Fibroblast of skin of left biceps (primary cell): Measurements from ENCODE around the gene GDF9.

Experiments used
- DNase-seq, 2 experiments: peaks; one replicate each; pipeline ENCODE4 v3.0.0-alpha.2; 2013; ENCODE audit warnings: low read depth in 2 of 2

Gene GDF9, protein sequence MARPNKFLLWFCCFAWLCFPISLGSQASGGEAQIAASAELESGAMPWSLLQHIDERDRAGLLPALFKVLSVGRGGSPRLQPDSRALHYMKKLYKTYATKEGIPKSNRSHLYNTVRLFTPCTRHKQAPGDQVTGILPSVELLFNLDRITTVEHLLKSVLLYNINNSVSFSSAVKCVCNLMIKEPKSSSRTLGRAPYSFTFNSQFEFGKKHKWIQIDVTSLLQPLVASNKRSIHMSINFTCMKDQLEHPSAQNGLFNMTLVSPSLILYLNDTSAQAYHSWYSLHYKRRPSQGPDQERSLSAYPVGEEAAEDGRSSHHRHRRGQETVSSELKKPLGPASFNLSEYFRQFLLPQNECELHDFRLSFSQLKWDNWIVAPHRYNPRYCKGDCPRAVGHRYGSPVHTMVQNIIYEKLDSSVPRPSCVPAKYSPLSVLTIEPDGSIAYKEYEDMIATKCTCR

DNA sequence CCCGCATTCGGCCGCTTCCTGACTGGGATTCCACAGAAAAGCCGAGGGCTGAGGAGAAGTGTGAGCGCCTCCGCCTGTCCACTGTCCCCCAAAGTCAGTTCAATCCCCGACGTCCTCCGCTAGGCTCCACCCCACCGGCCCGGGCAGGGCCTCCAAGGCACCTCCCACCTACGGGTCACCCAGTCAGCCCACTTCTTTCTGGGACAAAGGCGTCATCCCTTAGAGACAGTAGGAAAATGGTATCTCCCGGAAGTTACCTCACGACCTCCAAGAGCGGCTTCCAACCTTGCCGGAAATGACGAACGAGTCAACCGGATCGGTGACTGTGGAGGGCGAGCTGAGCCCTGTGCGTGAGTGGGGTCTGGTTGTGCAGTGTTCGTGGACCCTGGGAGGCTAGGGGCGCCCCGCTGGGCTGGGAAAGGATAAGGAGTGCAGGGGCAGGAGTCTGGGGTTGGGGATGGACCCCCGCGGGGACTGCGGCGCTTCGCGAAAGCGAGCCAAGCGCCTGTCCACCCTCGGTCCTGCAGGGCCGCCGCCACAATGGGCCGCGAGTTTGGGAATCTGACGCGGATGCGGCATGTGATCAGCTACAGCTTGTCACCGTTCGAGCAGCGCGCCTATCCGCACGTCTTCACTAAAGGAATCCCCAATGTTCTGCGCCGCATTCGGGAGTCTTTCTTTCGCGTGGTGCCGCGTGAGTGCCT is at the start of gene GDF9, which contains the start of gene UQCRQ:
Gene GDF9, minus strand, starts transcription at position 128 of the 704 bp plus-strand sequence. CDS start 1,936 bp downstream, outside the sequence.
Gene UQCRQ, plus strand, starts transcription at position 301 of the 704 bp plus-strand sequence. Its CDS starts 240 bp downstream, at position 541.
- peak; percentile 99 for DNase-seq

DNA sequence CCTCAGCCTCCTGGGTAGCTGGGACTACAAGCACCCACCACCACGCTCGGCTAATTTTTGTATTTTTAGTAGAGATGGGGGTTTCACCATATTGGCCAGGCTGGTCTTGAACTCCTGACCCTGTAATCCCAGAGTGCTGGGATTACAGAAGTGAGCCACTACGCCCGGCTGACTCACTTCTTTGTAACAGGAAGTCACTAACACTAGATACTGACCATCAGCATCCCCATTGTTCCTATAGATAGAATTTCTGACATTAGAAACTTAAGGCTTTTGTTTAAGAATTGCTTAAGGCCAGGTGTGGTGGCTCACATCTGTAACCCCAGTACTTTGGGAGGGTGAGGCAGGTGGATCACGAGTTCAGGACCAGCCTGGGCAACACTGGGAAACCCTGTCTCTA is 49.4 kb upstream of the GDF9 start:
- DNase-seq: no peak

DNA sequence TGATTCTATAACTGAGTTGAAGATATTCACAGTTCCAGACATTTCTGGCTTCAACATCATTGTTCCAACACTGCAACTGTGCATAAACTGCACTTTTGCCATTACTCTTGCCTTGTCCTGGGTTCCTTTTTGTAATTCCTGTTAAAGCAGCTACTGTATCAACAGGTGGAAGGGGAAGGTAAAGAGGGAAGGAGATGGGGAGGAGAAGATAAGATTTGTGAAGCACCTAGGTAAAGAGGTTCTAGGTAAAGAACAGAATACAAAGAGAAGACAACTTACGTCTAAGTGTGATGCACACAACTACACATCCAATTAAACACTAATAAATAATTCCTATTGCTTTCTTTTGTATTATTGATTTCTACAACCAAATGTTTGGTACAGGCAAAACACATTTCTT is 43.4 kb upstream of the GDF9 start:
- DNase-seq: no peak

DNA sequence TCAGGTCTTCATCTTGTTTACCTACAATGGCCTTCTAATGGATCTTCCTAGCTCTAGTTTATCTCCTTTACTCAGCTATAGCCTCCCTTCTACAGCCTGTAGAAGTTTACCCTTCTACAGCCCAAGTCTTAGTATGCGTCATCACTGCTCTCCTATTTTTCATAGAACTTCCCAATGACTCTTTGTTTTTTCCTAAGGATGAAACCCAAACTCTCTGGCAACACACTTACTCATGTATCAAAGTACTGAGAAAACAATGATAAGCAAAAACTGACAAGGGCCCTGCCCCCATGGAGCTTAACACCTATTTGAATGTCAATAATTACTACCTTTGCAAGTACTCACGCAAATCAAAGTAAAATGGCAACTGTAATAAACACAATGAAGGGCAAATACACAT is 40.9 kb upstream of the GDF9 start:
- DNase-seq: no peak

DNA sequence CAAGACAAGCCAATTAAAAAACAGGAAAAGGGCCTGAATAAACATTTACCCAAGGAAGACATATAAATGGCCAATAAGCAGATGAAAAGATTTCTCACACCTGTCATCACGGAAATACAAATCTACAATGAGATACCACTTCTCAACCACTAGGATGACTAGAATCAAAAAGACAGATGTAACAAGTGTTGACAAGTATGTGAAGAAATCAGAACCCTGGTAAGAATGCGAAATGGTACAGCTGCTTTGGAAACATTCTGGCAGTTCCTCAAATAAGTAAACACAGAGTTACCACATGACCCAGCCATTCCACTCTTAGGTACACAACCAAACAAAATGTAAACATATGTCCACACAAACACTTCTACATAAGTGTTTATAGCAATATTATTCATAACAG is 39.7 kb upstream of the GDF9 start:
- DNase-seq: no peak

DNA sequence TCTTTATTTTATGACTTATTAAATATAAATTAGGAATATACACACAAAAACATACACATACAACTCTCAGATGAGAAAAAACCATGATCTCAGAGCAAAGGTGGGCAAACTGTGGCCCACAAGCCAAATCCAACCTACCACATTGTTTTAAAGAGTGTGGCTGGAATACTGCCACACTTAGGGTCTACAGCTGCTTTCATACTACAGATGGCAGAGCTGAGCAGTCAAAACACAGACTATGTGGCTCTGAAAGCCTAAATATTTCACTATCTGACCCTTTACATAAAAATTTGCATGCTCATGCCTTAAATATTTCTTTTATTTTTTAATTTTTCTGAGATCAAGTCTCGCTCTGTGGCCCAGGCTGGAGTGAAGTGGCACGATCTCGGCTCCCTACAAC is 35.5 kb upstream of the GDF9 start:
- no peak for DNase-seq

DNA sequence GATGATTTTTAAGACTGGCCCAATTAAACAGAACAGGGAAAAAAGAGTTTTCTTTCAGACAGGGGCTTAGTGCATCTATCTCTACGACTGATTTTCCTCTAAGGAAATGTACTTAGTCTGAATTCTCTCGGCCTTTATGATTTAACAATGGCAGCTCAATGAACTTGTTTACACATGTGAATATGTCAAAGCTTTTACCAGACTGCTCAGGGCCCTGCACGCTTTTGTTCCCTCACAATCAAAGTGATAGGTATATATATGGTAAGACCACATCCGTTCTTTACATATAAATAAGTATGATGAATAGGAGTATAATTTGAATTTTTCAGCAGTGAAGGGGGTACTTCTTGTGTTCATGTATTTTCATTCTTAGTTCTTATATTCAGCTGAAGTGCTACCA is 34.8 kb upstream of the GDF9 start:
- no peak for DNase-seq

DNA sequence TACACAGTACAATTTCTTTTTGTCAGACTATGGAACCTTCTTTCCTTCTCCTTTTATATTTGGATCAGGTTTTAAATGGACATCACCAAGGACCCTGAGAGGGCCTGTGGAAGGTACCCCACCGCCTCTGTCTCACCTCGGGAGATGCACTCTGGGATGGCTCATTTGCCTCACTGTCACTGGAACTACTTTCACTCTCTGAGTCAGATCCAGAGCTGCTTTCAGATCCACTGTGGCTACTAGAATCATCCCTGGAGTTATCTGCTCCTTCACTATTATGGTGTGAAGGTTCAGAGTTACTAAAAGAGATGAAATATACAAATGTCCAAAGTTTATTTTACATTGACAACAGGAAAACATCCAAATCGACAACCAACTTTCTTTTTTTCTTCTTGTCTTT is 31.8 kb upstream of the GDF9 start:
- DNase-seq: no peak

DNA sequence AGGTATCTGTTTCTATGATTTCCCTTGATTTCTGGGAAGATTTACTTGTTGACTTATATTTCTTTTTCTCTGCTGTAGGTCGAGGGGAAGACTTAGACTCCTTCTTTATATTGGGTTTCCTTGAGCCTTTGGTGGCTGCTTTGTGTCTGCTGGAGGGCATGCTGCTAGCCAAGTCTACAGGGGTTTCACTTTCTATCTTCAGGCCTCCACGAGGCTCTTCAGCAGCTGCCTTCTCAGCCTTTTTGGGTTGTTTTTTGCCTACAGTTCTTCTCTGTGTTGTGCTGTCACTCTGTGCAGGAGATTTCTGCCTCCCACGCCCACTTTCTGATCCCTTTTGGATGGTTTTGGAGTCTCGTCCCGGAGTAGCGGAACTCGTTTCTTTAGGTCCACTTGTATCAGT is 30.4 kb upstream of the GDF9 start:
- DNase-seq: no peak

DNA sequence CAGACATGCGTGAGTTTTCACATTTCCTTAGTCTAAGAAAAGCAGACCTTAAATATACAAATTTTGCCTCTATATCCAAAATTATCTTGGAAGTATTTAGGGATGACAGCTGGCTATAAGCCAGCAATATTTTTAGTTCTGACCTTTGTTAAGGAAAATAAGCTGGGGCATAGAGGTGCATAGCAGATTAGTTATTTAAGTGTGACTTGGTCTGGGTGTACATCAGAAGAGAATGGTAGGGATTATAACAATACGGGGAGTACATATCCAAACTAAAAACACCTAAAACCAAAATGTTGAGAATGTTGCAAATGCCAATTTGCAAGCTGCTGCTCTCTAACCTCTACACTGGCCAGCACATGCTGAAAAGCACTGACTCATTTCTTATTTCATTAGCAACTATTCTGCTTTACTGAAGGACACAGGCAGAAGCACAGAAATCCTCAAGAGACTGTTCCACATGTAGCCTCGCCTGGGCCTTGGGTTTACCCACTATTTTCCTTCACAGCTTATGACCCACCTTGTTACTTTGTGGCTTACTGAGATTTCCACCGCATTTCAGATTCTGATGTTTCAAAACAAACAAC is 29.5 kb upstream of the GDF9 start:
- no peak for DNase-seq

DNA sequence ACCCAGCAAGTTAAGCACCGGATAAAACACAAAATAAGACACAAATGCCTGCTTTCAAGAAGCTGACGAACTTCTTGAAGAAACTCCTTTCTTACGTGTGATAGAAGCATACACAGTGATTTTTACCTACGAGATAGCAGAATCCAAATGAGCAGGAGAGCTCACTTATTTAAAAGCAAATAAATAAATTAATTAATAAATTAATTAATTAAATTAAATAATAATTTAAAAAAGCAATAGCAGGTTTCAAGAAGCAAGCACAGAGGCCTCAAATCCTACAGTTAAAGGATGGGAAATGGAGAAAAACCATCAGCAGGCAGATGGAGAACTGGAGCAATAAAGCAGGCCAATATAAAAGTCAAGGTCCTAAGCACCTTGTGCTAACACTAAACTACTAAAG is 24.5 kb upstream of the GDF9 start:
- no peak for DNase-seq

DNA sequence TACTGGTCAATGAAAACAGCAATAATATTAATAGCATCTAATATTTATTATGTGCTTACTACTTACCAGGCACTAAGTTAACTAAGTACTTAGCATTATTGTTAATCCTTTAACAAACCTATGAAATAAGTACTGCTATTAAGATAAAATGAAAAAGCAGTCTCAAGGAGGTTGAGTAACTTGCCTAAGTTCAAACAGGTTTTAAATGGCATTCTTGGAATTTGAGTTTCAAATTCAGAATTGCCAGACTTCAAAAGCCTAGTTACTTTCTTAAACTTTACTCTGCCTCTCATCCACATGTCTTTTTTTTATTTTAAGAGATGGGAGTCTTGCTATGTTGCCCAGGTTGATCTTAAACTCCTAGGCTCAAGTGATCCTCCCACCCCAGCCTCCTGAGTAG is 23.2 kb upstream of the GDF9 start:
- no peak for DNase-seq

DNA sequence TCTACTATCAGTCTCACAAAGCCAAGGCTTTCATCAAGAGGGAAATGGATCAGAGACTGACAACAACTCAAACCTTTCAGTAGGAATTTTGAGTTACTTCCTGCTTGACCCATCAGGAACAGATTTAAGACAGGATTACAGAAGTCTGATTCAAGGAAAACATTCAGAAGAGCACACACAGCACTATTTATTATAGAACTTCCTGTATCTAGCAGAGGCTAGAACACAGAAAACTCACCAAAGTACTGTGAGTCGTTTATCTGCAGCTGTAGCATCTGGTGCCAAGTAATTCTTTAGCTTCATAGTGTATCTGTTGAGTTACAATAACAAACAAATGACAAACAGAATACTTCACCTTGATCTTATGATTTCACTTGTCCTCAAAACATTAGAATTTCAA is 21.0 kb upstream of the GDF9 start:
- no peak for DNase-seq

DNA sequence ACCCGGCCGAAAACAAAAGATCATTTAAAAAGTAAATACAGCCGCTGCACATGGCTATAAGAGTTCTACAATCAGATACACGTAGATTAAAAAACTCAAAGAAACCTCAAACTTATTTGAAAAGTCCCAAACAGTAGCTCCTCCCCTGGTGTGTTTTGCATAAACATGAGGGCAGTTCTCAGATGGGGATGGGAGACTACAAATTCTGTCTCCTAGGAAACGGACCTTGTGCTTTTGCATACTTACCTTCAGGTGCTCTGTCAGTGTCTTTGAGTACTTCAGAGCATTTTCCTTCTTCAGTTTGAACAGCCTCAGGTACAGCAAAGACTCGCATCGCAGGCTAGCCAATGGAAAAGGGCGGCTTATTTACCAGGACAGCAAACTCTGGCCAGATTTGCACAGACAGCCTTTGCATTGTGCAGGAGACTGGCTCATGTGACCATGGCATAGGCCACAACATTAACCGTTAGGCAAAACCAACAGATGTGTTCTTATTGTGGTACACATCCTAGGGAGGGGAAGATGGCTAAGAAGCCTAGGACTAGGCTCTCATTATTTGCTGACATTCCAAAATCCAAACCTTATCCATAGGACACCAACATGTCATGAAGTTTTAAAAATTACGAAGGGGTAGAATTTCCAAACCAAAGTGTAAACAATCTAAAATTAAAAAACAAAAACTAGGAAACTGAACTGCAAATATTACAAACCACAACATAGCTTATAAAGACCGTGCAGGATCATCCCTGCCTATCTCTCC is 20.0 kb upstream of the GDF9 start:
- no peak for DNase-seq

DNA sequence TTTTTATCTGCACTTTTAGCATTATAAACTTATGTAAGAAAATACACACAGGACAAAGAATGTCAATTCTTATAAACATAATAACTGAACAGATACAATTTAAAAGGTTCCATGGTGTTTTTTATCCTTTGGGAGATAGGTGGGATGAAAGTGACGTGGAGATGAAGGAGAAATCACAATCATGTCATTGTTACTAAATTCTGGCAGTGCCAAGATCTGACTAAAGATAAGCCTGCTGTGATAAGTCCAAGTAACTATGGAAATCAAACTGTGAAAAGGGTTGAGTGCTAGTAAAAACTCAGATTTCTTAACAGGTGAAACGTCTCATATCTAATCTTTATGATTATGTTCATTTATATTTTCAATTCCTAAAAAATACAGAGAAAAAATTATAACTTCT is 18.3 kb upstream of the GDF9 start:
- no peak for DNase-seq

DNA sequence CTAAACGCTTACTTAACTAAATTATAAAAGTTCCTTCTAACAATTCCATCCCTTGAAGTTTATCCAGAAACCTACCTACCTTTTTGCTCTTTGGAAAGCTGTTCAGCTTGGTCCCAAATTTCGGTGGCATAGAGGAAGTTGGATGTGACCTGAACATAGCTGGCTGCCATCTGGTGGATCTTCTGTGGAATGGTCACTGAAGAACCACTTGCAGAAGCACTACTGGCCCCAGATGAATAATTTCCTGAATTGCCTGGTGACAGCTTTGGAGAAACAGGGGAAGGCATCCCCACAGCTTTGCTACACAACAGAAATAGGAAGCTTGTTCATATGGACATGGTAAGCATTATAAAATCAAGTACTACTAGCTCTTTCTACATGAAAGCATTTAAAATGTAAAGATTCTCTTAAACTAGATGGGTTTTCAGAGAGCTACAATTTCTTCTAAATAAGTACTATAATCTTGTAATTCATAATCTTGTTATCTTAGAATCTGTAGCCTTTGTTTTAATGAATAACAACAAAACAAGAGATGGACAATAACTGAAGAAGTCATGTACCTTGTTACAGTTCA is 17.1 kb upstream of the GDF9 start:
- DNase-seq: peak; percentile 13 to 17

DNA sequence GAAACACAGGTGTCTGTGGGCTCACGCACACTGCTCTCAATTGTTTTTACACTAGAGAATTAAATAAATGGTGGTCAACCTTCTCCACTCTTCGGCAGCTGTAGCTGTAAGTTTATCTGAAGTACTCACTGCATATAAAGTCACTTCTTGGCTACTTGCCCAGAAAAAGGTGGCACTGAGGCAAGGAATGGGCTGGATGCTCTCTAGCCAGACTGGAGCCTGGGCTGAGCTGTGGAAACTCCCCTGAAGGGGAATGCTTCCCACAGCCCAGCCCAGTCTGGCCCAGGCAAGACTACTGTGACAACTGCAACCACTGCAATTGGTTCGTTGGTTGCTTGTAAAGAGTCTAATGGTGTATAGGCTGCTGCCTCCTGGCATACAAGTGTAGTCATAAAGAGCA is 11.7 kb upstream of the GDF9 start:
- DNase-seq: no peak

DNA sequence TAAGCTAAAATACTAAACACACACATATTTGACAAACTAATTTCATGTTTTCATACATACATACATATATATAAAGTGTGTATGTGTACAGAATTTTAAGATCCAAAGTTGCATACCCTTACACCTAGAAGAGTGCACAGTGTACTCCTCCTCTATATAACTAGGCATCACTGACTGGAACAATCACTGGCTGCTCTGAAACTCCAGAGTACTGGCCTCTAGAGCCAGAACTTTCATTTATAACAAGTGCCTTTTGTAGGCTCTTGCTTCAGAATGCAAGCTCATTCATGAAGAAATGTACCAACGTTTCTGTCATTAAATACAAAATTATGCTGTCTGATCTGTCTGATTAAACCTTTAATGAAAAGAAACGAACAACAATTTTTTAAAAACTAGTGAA is 11.2 kb upstream of the GDF9 start:
- no peak for DNase-seq

DNA sequence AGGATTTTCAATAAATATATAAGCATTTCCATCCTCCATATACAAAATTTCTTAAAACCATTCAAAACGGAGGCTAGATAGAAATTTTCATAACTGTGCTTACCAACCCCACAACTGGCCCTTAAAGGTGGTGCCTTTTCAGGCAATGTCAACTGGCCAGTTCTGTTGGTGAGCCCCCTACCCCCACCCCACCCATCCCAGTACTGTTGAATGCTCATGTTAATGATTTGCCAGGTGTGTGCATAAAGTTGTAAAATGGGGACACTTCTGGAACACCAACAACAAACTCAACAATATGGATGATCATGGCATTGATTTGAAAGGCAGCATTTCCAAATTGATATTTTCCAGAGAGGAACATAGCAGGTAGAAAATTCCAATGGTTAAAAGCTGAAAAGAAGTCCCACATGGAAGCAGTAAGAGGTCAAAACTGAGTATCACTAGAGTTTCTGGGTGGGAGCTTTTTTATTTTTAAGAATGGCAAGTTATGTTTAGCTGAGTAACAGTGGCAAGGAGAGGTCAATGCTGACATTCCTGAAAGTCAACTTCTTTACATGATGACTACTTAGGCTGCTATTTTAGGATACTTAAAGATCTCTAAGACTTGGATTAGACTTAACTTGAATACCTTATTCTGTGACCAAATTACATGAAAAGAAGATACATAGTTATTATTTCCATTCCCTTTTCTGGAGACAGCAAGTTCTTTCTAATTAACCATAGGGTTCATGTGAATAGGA is 9.9 kb upstream of the GDF9 start:
- DNase-seq: no peak

DNA sequence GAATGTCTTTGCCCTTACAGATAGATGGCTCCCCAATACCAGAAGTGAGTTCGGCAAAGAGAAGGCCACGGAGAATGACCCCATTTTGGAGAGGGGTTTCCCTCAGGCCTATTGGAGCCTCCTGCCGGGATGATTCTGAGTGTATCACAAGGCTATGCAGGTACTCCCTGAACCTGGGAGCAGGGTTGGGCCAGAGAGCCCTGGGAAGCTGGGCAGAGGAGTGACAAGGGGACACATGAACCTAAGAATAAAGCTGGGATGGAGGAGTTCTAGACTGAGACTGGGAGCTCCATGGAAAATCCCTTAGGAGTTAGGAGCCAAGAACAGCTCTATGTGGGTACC is 7.6 kb upstream of the GDF9 start:
- DNase-seq: no peak
